Left lung (tissue), 10 donors: Measurements from ENCODE around the gene KLHL42. TPM values are rescaled to one million over a fixed set of nuclear protein-coding genes. Genes with fewer than 3 reads are reported as not detected.

Source experiments
- ATAC-seq: fragments of 200-7000 bp; cut with Tn5 transposase; one replicate; pipeline ENCODE4 v1.9.1; 2020; ENCODE audit warnings: moderate library complexity
- DNase-seq, 4 donors: peaks; one replicate each; pipeline ENCODE4 v3.0.0-alpha.2; 2013 to 2020
- H3K27ac ChIP-seq, 2 donors: fragments of 200-600 bp; sonication (generic) in 1 of 2; one replicate each; pipeline versions ENCODE4 v1.5.0 to v1.8.0; 2020 to 2021
- H3K27me3 ChIP-seq, 2 donors: fragments of 200-600 bp; sonication (generic) in 1 of 2; one replicate each; pipeline versions ENCODE4 v1.5.0 to v1.8.0; 2020 to 2021
- H3K36me3 ChIP-seq, 2 donors: fragments of 200-600 bp; sonication (generic) in 1 of 2; one replicate each; pipeline versions ENCODE4 v1.5.0 to v1.8.0; 2020 to 2021
- H3K4me1 ChIP-seq, 2 donors: fragments of 200-600 bp; one replicate each; pipeline ENCODE4 v1.8.0; 2021
- H3K4me3 ChIP-seq, 2 donors: fragments of 200-600 bp; sonication (generic) in 1 of 2; one replicate each; pipeline versions ENCODE4 v1.5.0 to v1.8.0; 2020 to 2021; ENCODE audit warnings: mild to moderate bottlenecking in 1 of 2
- H3K9me3 ChIP-seq, 2 donors: fragments of 200-600 bp; sonication (generic) in 1 of 2; one replicate each; pipeline versions ENCODE4 v1.5.0 to v1.8.0; 2020 to 2021
- CTCF ChIP-seq, 2 donors: fragments of 200-600 bp; sonication (generic) in 1 of 2; IDR thresholded peaks; one replicate each; pipeline versions ENCODE4 v1.5.0 to v1.8.0; 2021; ENCODE audit warnings: antibody characterized with exemption in 2 of 2
- intact Hi-C, 2 donors: fragments of 100-400 bp; cut with DNase I; formaldehyde crosslinking; loops; one replicate each; pipeline versions ENCODE4 v1.11.2 to v1.14.2; 2022
- polyA plus RNA-seq, 6 donors: library from polyadenylated mRNA; unstranded; fragments of 120-200 nt; gene quantifications; one replicate each; pipeline ENCODE4 v1.2.1, GENCODE V29; 2013; ENCODE audit not compliant: insufficient read length in 6 of 6
- total RNA-seq, 2 donors: library from RNA; stranded (reverse); fragmentation: NEBNext Ultra II Directional; extraction: Animal tissue kit (Norgen Biotek cat#: 25700); gene quantifications; one replicate each; pipeline ENCODE4 v1.2.1, GENCODE V29; 2021
- donor health status: DM: no; HTN: yes; CAD: no.
- donor health status: DM: no; HTN: no; CAD: no.

Gene KLHL42
- total and polyA plus RNA-seq, 8 donors, result 21.2 to 39.9 (median 34.9) TPM

GRCh38 chr12:27808841-27809240 is 28.8 kb downstream of the KLHL42 start:
- H3K27ac ChIP-seq, result no peak overlapping the region
- H3K9me3 ChIP-seq, result no peaks in the 10 kb centered on the region
- intact Hi-C loops, result no loop called here
- ATAC-seq (no peak), DNase-seq (no peak)
- H3K36me3 ChIP-seq, result no peaks in the 10 kb centered on the region
- TF ChIP-seq CTCF (IDR thresholded peaks at IDR 0.05), result no peak
- H3K4me3 ChIP-seq, result no peak overlapping the region
- H3K4me1 ChIP-seq, result no peaks in the 10 kb centered on the region
- peaks cover 0 to 4% of the 10 kb centered on the region in 2 donors for H3K27me3 ChIP-seq

DNA sequence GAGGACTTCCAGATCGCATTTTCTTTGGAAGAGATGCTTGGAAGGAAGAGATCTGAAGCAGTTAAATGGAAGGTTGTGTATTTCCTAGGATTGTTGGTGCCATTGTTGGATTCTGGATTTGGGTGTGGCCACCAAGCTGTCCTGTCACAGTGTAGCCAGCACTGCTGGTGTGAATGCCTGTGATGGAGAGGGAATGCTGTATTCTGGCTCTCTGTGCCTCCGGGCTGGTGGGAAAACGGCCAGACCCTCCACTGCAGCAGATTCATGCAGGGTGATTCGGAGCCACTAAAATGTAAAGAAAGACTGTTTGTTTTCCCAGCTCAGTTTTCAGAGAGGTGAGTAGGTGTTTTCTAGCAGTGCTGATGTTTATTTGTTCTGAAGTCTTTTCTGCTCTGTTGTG is 30.7 kb downstream of the KLHL42 start:
- Histone ChIP-seq H3K9me3 (no peaks in the 10 kb centered on the region), H3K27ac (no peak overlapping the region), H3K27me3 (peaks cover 0 to 4% of the 10 kb centered on the region in 2 donors), H3K36me3 (no peaks in the 10 kb centered on the region), H3K4me3 (no peak overlapping the region), H3K4me1 (no peaks in the 10 kb centered on the region)
- no peak for ATAC-seq
- intact Hi-C loops, result loop anchor here in 1 of 2 donors (10.0 kb wide), 1 partner anchor 76 kb away; no protein-coding TSS in a partner anchor
- TF ChIP-seq CTCF (IDR thresholded peaks at IDR 0.05), result no peak
- DNase-seq, result no peak

DNA sequence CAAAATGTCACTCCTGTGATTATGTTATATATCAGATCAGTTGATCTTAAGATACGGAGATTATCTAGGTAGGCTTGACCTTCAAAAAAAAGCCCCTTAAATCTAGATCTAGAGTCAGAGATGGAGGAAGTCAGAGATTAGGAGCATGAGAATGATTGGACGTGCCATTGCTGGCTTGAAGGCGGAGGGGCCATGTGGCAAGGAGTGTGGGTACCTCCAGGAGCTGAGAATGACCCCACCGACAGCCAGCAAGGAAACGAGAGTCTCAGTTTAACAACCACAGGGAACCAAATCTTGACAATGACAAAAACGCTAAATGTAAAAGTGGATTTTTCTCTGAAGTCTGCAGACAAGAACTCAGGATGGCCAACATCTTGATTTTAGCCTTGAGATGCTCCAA is 32.5 kb downstream of the KLHL42 start:
- no peak overlapping the region for H3K27ac ChIP-seq

GRCh38 chr12:27814411-27814810 is 34.4 kb downstream of the KLHL42 start:
- Histone ChIP-seq H3K4me3 (no peak overlapping the region), H3K4me1 (peaks cover 0 to 4% of the 10 kb centered on the region in 2 donors), H3K27ac (no peak overlapping the region), H3K36me3 (no peaks in the 10 kb centered on the region), H3K27me3 (peaks cover 0 to 4% of the 10 kb centered on the region in 2 donors), H3K9me3 (no peaks in the 10 kb centered on the region)
- intact Hi-C loops, result loop anchor here in 1 of 2 donors (10.0 kb wide), 1 partner anchor 80 kb away; no protein-coding TSS in a partner anchor
- no peak for TF ChIP-seq CTCF (IDR thresholded peaks at IDR 0.05)
- DNase-seq (no peak), ATAC-seq (no peak)

More for the DNA sequence above, 32.5 kb downstream of the KLHL42 start:
- no peak for ATAC-seq
- Histone ChIP-seq H3K4me1 (no peaks in the 10 kb centered on the region), H3K9me3 (no peaks in the 10 kb centered on the region), H3K27me3 (peaks cover 0 to 4% of the 10 kb centered on the region in 2 donors), H3K4me3 (no peak overlapping the region), H3K36me3 (no peaks in the 10 kb centered on the region)
- DNase-seq, result no peak
- intact Hi-C loops, result loop anchor here in 1 of 2 donors (10.0 kb wide), 1 partner anchor 78 kb away; no protein-coding TSS in a partner anchor
- TF ChIP-seq CTCF (IDR thresholded peaks at IDR 0.05), result no peak

GRCh38 chr12:27814851-27815591 is 35.0 kb downstream of the KLHL42 start:
- Histone ChIP-seq H3K4me1 (peaks cover 0 to 4% of the 10 kb centered on the region in 2 donors), H3K27me3 (peaks cover 0 to 4% of the 10 kb centered on the region in 2 donors), H3K27ac (no peak overlapping the region), H3K4me3 (no peak overlapping the region), H3K9me3 (no peaks in the 10 kb centered on the region), H3K36me3 (no peaks in the 10 kb centered on the region)
- intact Hi-C loops, result loop anchor here in 1 of 2 donors (10.0 kb wide), 1 partner anchor 80 kb away; no protein-coding TSS in a partner anchor
- TF ChIP-seq CTCF (IDR thresholded peaks at IDR 0.05), result no peak
- ATAC-seq (no peak), DNase-seq (no peak)
